Chondrocyte (in vitro differentiated cells): ENCODE results near the gene CIROP. TPM values are rescaled to one million over a fixed set of nuclear protein-coding genes. Genes with fewer than 3 reads are reported as not detected.

ENCODE experiments used
- DNase-seq: peaks from one replicate; pipeline ENCODE4 v3.0.0; 2021; ENCODE audit warnings: mixed read lengths, low spot score
- H3K27ac Mint-ChIP-seq: one replicate; pipeline ENCODE4 v1.8.0; 2021; ENCODE audit warnings: mild to moderate bottlenecking, moderate library complexity, mixed read lengths; ENCODE audit not compliant: unreplicated experiment
- H3K27me3 Mint-ChIP-seq: 2 replicates; pipeline ENCODE4 v1.8.0; 2021; ENCODE audit warnings: low read depth, mixed read lengths
- H3K36me3 Mint-ChIP-seq: 2 replicates; pipeline ENCODE4 v1.8.0; 2021; ENCODE audit warnings: low read depth, mixed read lengths
- H3K4me1 Mint-ChIP-seq: 2 replicates; pipeline ENCODE4 v1.8.0; 2021; ENCODE audit warnings: low read depth, mild to moderate bottlenecking, mixed read lengths
- H3K4me3 Mint-ChIP-seq: one replicate; pipeline ENCODE4 v1.8.0; 2021; ENCODE audit warnings: mild to moderate bottlenecking, moderate library complexity, mixed read lengths; ENCODE audit not compliant: unreplicated experiment
- H3K9me3 Mint-ChIP-seq: 2 replicates; pipeline ENCODE4 v1.8.0; 2021; ENCODE audit warnings: low read depth, mixed read lengths
- total RNA-seq: library from RNA; stranded (reverse); gene quantifications from 3 replicates; pipeline ENCODE4 v1.2.1, GENCODE V29; 2021
- TF ChIP-seq, protein P1 (sequence below): fragments of 200-600 bp; sonication (generic); IDR thresholded peaks from 2 replicates; pipeline ENCODE4 v1.5.0; 2021; ENCODE audit warnings: antibody characterized with exemption, mild to moderate bottlenecking, moderate library complexity

Gene CIROP
- total RNA-seq, 1 donor from 2014 or later, result not detected

DNA sequence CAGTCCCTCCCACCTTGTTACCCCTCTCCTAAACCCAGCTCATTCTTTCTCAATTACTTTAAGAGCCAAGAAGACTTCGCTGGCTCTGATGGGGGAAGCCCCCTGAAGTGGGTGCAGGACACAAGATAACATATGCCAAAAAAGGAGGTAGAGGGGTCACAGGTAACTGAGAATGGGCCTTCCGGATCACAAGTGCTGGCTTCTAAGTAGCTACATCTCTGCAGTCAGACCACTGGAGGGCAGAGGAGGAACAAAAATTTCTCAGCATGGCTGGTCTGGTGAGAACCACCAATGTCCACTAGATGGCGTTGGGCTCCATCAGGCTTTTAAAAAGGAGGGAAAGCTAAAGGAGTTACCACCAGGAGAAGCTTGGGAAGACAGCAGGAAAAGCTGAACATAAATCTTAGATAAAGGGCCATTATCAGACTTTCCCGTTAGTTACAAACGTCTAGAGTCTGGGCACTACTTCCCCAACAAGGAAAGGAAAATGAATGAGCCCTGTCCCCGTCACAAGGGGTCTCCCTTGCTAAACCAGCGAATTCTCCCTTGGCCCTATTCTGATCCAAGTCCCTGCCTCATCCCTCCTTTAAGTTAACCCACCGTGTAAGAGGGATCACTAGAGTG is 35.9 kb downstream of the CIROP start:
- H3K4me3 Mint-ChIP-seq, result peak overlapping the region; percentile 22
- no peaks in the 10 kb centered on the region for H3K27me3 Mint-ChIP-seq
- H3K4me1 Mint-ChIP-seq, result peaks cover 40% of the 10 kb centered on the region
- H3K9me3 Mint-ChIP-seq, result no peaks in the 10 kb centered on the region
- H3K36me3 Mint-ChIP-seq, result peaks cover 17% of the 10 kb centered on the region
- TF ChIP-seq, protein P1, sequence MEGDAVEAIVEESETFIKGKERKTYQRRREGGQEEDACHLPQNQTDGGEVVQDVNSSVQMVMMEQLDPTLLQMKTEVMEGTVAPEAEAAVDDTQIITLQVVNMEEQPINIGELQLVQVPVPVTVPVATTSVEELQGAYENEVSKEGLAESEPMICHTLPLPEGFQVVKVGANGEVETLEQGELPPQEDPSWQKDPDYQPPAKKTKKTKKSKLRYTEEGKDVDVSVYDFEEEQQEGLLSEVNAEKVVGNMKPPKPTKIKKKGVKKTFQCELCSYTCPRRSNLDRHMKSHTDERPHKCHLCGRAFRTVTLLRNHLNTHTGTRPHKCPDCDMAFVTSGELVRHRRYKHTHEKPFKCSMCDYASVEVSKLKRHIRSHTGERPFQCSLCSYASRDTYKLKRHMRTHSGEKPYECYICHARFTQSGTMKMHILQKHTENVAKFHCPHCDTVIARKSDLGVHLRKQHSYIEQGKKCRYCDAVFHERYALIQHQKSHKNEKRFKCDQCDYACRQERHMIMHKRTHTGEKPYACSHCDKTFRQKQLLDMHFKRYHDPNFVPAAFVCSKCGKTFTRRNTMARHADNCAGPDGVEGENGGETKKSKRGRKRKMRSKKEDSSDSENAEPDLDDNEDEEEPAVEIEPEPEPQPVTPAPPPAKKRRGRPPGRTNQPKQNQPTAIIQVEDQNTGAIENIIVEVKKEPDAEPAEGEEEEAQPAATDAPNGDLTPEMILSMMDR, result peak; percentile 99
- peak overlapping the region; percentile 57 for H3K27ac Mint-ChIP-seq
- no peak for DNase-seq

DNA sequence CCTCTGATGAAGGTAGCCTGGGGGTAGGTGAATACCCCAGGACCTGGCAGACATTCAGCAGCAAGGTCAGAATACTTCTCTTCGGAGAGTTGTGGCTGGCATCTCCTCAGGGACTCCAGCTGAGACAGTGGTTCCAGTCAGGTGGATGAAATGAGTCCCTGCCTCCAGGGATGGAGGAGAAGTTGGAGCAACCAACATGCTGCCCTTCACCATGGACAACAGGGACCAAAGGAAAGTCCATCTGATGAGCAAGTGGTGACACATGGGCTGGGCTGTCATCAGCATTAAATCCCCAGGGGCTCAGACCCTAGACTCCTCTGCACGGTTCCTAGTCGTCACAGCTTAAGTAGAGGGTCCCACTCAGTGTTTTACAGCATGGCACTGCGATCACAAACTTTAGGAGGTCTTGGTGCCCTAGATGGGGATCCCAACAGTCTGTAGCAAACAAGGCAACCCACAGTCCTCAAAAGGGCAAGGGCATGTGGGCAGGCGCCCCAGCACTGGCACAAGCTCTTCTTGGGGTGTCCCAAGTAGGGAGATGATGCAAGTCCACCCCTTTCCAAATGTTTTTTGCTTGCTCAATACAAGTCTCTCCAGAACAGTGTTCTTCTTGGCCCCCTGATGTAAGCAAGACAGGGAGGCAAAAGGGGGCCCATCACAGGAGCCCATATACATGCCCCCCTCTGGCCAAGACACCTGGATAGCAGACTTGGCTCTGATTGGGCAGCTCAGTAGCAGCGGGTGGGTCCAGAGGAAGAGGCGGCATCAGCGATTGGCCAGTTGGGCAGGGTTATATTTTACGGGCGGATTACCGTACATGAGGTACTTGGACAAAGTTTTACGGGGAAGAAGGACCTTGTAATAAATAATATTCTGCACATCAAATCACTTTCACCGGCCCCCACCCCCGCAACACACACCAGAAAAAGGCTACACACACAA is 36.7 kb downstream of the CIROP start:
- H3K4me1 Mint-ChIP-seq, result peaks cover 44% of the 10 kb centered on the region
- H3K9me3 Mint-ChIP-seq, result no peaks in the 10 kb centered on the region
- H3K36me3 Mint-ChIP-seq, result peaks cover 24% of the 10 kb centered on the region
- no peaks in the 10 kb centered on the region for H3K27me3 Mint-ChIP-seq
- peak overlapping the region; percentile 78 for H3K27ac Mint-ChIP-seq
- TF ChIP-seq, protein P1, result no peak
- no peak overlapping the region for H3K4me3 Mint-ChIP-seq
- no peak for DNase-seq

DNA sequence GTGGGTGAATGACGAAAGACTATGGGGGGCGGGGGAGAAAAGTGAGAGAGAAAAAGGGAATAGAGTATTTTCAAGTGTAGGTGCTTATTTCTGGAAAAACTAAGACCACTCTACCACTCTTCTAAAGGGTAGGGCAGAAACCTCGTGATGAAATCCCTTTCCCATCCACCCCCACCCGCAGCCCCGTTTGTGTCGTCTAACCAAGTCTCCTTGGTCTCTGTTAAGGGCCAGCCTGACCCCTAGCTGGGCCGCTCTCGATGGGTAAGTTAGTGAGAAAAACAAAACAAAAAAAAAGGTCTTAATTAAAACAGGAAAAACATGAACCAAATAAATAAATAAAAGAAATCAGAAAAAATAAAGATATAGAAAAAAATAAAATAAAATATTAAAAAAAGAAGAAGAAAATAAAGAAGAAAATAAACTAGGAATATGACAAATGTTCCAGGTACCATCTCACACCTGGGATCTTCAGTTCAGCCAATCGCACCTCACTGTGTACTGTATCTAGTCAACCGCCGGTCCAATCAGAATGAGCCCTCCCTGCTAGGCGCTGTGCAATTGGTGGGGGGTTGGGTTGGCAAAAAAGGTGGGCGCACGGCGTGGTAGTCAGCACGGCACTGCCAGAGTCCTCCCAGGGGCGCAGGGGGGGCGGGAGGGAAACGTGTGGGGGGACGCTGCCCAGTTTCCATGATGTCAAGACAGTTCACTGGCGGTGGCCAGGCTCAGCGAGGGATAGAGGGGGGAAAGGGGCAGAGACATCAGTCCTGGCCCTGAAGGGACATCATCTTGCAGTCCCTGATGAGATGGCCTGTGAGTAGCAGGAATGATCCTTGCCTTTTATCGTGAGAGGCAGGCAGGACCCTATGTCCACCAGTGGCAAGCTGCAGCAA is 37.7 kb downstream of the CIROP start:
- TF ChIP-seq, protein P1, result no peak
- H3K27ac Mint-ChIP-seq, result no peak overlapping the region
- peaks cover 29% of the 10 kb centered on the region for H3K36me3 Mint-ChIP-seq
- no peak overlapping the region for H3K4me3 Mint-ChIP-seq
- H3K27me3 Mint-ChIP-seq, result no peaks in the 10 kb centered on the region
- peaks cover 51% of the 10 kb centered on the region for H3K4me1 Mint-ChIP-seq
- no peaks in the 10 kb centered on the region for H3K9me3 Mint-ChIP-seq
- DNase-seq, result no peak

DNA sequence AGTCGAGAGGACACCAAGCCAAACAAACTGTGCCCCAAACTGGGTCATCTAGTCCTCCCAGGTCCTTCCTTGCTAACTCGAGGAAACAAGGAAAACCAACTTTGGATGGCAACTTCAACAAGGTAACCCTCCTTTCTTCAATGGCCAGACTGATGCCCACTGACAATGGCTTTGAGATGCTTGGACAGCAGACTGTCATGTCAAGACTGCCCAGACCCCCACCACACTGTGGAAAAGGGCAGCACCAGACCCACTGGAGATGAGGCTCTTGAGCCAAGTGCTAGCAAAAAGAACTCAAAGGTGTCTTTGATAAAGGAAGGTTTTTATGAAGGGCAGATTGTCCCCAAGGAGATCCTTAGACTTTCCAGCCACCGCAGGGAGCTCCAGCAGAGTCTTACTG is 38.4 kb downstream of the CIROP start:
- H3K27ac Mint-ChIP-seq, result no peak overlapping the region
- peaks cover 50% of the 10 kb centered on the region for H3K4me1 Mint-ChIP-seq
- TF ChIP-seq, protein P1, result no peak
- H3K27me3 Mint-ChIP-seq, result no peaks in the 10 kb centered on the region
- no peaks in the 10 kb centered on the region for H3K9me3 Mint-ChIP-seq
- DNase-seq, result no peak
- no peak overlapping the region for H3K4me3 Mint-ChIP-seq
- peaks cover 32% of the 10 kb centered on the region for H3K36me3 Mint-ChIP-seq

DNA sequence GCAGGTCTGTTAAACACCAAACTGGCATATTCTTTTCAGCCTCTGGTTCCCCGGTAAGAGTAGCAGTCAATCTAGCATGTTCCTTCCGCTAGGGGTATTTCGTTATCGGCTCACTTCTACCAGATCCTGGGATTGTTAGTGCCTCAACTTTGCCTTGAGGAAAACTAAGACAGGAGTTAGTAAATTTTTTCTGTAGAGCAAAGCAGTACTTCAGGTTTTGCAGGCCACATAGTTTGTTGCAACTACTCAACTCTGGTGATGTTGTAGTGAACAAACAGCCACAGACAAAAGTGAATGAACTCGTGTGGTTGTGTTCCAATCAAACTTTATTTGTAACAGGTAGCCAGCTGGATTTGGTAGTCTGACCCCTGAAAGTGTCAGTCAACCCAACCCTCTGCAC is 41.2 kb downstream of the CIROP start:
- peaks cover 40% of the 10 kb centered on the region for H3K36me3 Mint-ChIP-seq
- no peak overlapping the region for H3K4me3 Mint-ChIP-seq
- H3K27ac Mint-ChIP-seq, result peak overlapping the region; percentile 53
- no peaks in the 10 kb centered on the region for H3K9me3 Mint-ChIP-seq
- DNase-seq, result no peak
- TF ChIP-seq, protein P1, result no peak
- peaks cover 33% of the 10 kb centered on the region for H3K4me1 Mint-ChIP-seq
- no peaks in the 10 kb centered on the region for H3K27me3 Mint-ChIP-seq
